DMS153 (cell line): ENCODE measurements around the gene NR1H2.
A peak's percentile ranks its signal among the peaks of the same experiment; 100 is the strongest.
"Not testable (repeated sequence)": the region's sequence is repeated elsewhere in the genome, so short reads cannot be mapped to it uniquely, and the experiment has no call there.

Source experiments
- DNase-seq: peaks from one replicate; lab custom pipeline; 2025; lab: John Stamatoyannopoulos, UW

Gene NR1H2

GRCh38 chr19:50378169-50378862, 2.1 kb downstream of the NR1H2 start:
- no peak for DNase-seq

- no peak for DNase-seq
These were observed 2.6 kb downstream of the NR1H2 start for GRCh38 chr19:50378863-50379236.

- DNase-seq: no peak
These were observed 3.3 kb downstream of the NR1H2 start for GRCh38 chr19:50379602-50380001.

- no peak for DNase-seq
These were observed 3.9 kb downstream of the NR1H2 start for GRCh38 chr19:50380137-50380536.

- no peak for DNase-seq
These were observed 4.5 kb downstream of the NR1H2 start for GRCh38 chr19:50380751-50381151.

- no peak for DNase-seq
These were observed 5.8 kb downstream of the NR1H2 start for GRCh38 chr19:50381881-50382729.

- DNase-seq: no peak
These were observed 7.0 kb downstream of the NR1H2 start for GRCh38 chr19:50383001-50383851.

GRCh38 chr19:50383852-50384684, 7.8 kb downstream of the NR1H2 start, which contains the start of gene POLD1:
TSS of gene POLD1 (plus strand) at chr19:50384347. CDS start at chr19:50398852, 14,505 bp downstream.
- peak; percentile 96 for DNase-seq

- no peak for DNase-seq
These were observed 8.7 kb downstream of the NR1H2 start for GRCh38 chr19:50384685-50385535.

GRCh38 chr19:50387176-50387867, 11.1 kb downstream of the NR1H2 start:
- no peak for DNase-seq

- DNase-seq: no peak
These were observed 11.6 kb downstream of the NR1H2 start for GRCh38 chr19:50387868-50388245.

- DNase-seq: not testable (repeated sequence)
These were observed 14.0 kb downstream of the NR1H2 start for GRCh38 chr19:50390295-50390694.

GRCh38 chr19:50390952-50391351, 14.7 kb downstream of the NR1H2 start:
- not testable (repeated sequence) for DNase-seq

- DNase-seq: no peak
These were observed 16.5 kb downstream of the NR1H2 start for GRCh38 chr19:50392759-50393158.

- no peak for DNase-seq
These were observed 17.3 kb downstream of the NR1H2 start for GRCh38 chr19:50393589-50393988.

- DNase-seq: no peak
These were observed 17.8 kb downstream of the NR1H2 start for GRCh38 chr19:50394017-50394416.

GRCh38 chr19:50398675-50399367, 22.6 kb downstream of the NR1H2 start:
- no peak for DNase-seq

GRCh38 chr19:50399368-50399745, 23.1 kb downstream of the NR1H2 start:
- DNase-seq: no peak
